HG02938 (cell line): ENCODE measurements around the gene TRPM2.

Experiments used
- ATAC-seq: cut with Tn5 transposase; IDR thresholded peaks from one replicate; pipeline ENCODE4 v1.9.1; 2021; ENCODE audit warnings: mild to moderate bottlenecking, moderate library complexity; ENCODE audit not compliant: unreplicated experiment

TRPM2 gene

GRCh38 chr21:44370786-44371410, 17.5 kb downstream of the TRPM2 start:
- no peak for ATAC-seq

DNA sequence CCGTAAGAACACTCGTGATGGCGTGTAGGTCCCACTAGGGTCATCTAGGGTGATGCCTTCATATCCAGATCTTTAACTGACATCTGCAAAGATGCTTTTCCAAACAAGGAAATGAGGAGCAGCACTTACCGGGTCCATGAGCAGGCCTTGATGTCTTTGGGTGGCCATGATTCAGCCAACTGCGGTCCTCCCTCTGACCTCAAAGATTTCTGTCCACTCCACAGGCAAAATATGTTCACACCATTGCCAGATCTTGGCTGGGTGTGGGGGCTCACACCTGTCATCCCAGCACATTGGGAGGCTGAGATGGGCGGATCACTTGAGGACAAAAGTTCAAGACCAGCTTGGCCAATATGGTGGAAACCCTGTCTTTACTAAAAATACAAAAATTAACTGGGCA, 18.2 kb downstream of the TRPM2 start:
- no peak for ATAC-seq

- no peak for ATAC-seq
These were observed 19.2 kb downstream of the TRPM2 start for GRCh38 chr21:44372616-44373015.

GRCh38 chr21:44374601-44375280, 21.3 kb downstream of the TRPM2 start:
- no peak for ATAC-seq

DNA sequence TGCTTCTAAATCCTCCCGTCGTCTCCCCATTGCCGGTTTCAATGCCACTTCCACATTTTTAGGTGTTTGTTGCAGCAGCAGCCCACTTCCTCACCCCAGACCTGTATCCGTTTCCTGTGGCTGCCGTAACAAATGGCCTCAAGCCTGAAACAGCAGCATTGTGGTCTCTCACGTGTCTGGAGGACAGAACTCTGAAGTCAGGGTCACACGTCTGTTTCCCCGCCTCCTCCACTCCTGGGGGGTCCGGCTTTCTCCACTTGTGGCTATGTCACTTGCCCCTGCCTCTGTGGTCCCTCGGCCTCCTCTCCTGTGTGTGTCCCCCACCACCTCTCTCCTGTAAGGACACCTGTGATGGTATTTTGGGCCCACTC, 21.8 kb downstream of the TRPM2 start:
- no peak for ATAC-seq

- no peak for ATAC-seq
These were observed 22.4 kb downstream of the TRPM2 start for GRCh38 chr21:44375761-44376241.

GRCh38 chr21:44376606-44377005, 23.2 kb downstream of the TRPM2 start:
- ATAC-seq, result no peak

DNA sequence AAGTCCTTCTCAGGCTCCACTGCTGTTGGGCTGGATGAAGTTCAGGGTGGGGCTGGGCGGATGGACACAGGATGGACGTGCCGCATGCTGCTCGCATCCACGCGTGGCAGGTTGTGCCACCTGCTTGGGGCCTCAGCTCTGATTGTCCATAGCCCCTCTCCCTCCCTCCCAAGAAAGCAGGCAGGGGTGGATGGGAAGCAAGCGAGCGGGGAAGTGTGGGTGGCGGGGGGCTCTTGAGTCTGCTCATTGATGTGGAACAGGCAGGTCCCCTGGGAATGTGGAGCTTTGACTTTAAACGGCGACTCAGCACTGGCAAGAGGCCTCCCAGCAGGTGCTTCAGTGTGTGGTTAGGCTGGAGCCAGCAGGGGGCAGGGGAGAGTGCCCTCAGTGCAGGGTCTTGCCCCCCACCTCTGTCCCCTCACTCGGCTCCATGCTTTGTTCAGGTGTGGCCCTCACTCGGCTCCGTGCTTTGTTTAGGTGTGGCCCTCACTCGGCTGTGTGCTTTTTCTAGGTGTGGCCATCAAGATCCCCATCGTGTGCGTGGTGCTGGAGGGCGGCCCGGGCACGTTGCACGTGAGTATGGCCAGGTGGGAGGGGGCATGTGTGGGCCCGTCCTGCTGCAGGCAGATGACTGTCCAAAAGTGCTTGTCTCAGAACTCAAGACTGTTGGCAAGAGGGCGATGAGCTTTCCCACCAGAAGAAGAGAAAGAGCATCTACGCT, 23.9 kb downstream of the TRPM2 start:
- no peak for ATAC-seq

GRCh38 chr21:44377922-44378645, 24.7 kb downstream of the TRPM2 start:
- ATAC-seq, result no peak

DNA sequence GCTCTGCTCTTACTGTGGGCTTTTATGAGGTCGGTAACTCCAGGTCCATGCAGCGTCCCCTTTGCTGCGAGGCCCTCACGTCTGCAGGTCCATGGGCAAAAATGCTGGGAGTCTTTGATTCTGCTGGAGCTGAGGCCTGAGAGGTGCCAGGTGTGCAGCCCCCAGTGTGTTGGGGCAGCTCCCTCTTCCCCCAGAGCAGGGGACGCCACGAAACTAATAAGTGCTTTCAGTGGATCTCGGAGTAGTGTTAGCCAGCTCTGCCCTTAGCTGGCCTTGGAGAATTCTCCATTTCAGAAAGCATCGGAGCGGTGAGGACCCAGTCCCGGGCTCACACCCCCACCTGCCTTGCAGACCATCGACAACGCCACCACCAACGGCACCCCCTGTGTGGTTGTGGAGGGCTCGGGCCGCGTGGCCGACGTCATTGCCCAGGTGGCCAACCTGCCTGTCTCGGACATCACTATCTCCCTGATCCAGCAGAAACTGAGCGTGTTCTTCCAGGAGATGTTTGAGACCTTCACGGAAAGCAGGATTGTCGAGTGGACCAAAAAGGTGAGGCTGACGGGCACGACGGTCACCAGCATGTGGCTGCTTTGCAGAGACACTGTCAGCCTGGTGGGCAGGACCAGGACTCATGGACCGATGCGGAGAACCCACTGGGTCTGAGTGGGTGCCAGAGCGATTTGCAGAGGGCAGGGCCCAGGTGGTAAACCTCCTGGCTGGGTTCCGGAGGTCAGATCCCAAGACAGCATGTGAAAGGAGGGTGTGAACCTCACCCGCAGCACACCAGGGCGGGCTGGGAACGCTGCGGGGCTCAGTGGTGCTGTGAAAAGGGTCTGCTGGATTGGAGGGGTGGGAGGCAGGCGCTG, 25.5 kb downstream of the TRPM2 start:
- no peak for ATAC-seq

GRCh38 chr21:44379515-44379848, 26.1 kb downstream of the TRPM2 start:
- ATAC-seq, result no peak

DNA sequence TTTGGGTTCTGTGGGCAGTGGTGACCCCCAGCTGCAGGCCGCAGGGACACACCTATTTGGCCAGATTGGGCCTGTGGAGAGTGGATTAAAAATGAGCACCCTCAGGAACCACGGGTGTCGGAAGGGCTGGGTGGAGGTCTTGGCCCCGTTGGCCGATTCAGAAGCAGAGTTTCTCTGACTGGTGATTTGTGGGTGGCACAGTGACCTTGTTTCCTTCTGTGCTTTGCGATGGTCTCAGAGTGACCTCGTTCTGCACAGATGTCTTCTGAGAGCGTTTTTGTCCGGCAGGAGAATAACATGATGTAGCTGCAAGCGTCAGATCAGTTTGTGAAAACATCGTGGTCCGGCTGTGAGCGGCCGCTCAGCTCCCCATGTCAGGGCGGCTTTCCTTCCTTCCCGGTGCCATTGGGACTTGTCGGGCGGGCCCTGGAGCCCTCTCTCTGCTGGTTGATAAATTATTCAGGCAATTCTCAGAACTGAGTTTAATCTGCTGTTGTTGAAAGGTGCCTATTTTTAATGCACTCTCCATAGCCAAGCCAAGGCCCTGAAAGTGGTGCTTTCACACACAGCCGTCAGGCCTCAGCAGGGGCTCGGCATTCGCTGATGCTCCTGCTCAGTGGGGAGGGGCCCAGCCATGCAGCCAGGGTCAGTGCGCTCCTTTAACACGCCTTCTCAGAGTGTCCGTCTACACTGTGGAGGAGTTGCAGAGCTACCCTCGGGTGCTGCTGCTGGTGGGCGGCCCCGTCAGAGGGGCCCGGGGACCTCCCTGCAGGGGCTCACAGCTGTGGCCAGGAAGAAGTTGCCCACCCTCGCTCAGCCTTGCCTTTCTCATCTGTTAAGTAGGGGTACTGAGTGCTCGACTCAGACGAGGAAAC, 26.8 kb downstream of the TRPM2 start:
- no peak for ATAC-seq

DNA sequence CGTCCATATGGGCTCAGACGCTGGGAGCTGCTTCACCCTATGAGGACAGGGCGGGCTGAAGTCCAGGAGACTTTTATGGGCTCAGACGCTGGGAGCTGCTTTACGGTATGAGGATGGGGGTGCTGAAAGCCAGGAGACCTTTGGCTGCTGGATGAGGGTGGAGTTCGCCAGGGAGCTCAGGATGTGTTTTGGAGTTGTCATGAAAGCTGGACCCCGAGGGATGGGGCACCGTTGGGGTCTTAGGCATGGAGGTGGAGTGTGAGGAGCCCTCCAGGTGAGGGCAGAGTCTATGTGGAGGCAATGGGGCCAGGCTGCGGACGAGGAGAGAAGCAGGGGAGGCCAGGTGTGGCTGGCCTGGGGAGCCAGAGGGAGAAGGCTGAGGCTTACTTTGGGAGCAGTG, 27.5 kb downstream of the TRPM2 start:
- no peak for ATAC-seq

DNA sequence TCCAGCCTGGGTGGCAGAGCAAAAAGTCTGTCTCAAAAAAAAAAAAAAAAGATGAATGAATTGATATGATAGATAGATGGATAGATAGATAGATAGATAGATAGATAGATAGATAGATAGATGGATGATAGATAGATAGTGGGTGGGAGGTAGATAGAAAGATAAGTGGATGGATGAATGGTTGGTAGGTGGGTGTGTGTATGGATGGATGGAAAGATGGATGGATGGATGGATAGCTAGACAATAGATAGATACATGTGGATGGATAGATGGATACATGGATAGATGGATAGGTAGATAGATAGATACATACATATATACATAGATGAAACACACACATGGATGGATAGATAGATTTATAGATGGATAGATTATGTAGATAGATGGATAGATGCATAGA, 28.5 kb downstream of the TRPM2 start:
- no peak for ATAC-seq

- no peak for ATAC-seq
These were observed 29.1 kb downstream of the TRPM2 start for GRCh38 chr21:44382536-44382935.

DNA sequence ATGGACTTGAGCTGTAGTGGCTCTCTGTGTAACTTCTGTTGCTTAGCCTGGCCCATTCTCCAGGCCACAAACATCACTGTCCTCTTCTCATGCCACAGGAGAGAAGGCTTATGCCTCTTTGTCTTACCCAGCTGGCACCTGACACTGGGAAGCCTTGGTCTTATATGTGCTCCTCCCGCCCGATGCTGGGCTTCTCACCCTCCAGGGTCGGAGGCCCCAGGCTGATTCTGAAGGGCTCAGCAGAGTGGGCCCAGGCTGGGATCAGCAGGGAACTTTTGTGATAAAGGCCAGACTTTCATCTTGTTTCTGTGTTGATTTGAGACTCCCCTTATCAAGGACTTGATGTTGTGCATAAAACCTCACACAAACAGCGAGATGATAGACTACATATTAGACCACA, 29.8 kb downstream of the TRPM2 start:
- ATAC-seq, result no peak

- ATAC-seq, result no peak
These were observed 31.5 kb downstream of the TRPM2 start for GRCh38 chr21:44384968-44385367.

DNA sequence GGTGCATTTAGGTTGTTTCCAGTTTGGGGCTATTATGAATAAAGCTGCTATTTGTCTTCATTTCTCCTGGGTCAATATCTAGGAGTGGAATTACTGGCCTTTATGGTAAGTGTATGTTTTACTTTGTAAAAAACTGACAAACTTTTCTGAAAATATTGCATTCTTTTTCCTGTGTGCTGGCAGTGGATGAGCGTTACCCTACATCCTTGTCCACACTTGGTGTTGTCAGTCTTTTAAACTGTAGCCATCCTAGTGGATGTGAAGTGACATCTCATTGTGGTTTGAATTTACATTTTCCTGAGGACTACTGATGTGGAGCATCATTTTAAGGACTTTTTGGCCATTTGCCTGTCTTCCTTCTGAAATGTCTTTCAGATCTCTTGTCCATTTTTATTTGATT, 35.9 kb downstream of the TRPM2 start:
- ATAC-seq, result no peak

GRCh38 chr21:44390886-44391285, 37.5 kb downstream of the TRPM2 start:
- no peak for ATAC-seq
